IMR-90 (cell line): Measurements from ENCODE around the gene NAGLU. TPM values are rescaled to one million over a fixed set of nuclear protein-coding genes. Genes with fewer than 3 reads are reported as not detected.

Experiments
- ATAC-seq: fragments of 200-7000 bp; cut with Tn5 transposase; 2 replicates; pipeline ENCODE4 v1.9.1; 2020; ENCODE audit warnings: low read depth, mild to moderate bottlenecking, moderate library complexity
- BruUV-seq: library from RNA; stranded (reverse); fragments of 400-500 nt; replicated peaks from 2 replicates; lab custom pipeline; 2021; lab: Mats Ljungman, UMichigan
- CTCF ChIA-PET: fragments of 300-600 bp; formaldehyde crosslinking; extraction: SDS; loops from one replicate; lab custom pipeline; 2021; ENCODE audit warnings: antibody characterized with exemption; lab: Yijun Ruan, JAX
- POLR2A ChIA-PET: fragments of 300-600 bp; sonication (Branson Sonifier 250); formaldehyde crosslinking; loops from one replicate; lab custom pipeline; 2022; ENCODE audit warnings: antibody characterized with exemption; ENCODE audit not compliant: unreplicated experiment; lab: Charles Lee
- DNase-seq: peaks from one replicate; pipeline ENCODE4 v3.0.0; 2013
- H2AFZ ChIP-seq: replicated peaks from 2 replicates; pipeline ENCODE3; 2013; ENCODE audit warnings: low read length, mild to moderate bottlenecking; ENCODE audit not compliant: poor library complexity
- H2AK5ac ChIP-seq: 2 replicates; pipeline ENCODE4 v1.6.1; 2013; ENCODE audit warnings: low read depth, low read length, inconsistent platforms
- H2AK9ac ChIP-seq: replicated peaks from 2 replicates; pipeline ENCODE3; 2013; ENCODE audit warnings: mild to moderate bottlenecking, low read depth, low read length, moderate library complexity; ENCODE audit not compliant: poor library complexity
- H2BK120ac ChIP-seq: 2 replicates; pipeline ENCODE4 v1.6.1; 2013; ENCODE audit warnings: low read depth, low read length, inconsistent platforms
- H2BK15ac ChIP-seq: 3 replicates; pipeline ENCODE4 v1.6.1; 2013; ENCODE audit warnings: low read depth, low read length, inconsistent platforms
- H2BK20ac ChIP-seq: 2 replicates; pipeline ENCODE4 v1.6.1; 2013; ENCODE audit warnings: low read depth, mild to moderate bottlenecking, inconsistent platforms, low read length, moderate library complexity
- H2BK5ac ChIP-seq: 2 replicates; pipeline ENCODE4 v1.6.1; 2013; ENCODE audit warnings: mild to moderate bottlenecking, low read depth, low read length, inconsistent platforms; ENCODE audit not compliant: poor library complexity, severe bottlenecking
- H3K14ac ChIP-seq: replicated peaks from 2 replicates; pipeline ENCODE4 v1.6.1; 2013; ENCODE audit warnings: low read depth, low read length, inconsistent platforms
- H3K18ac ChIP-seq: 2 replicates; pipeline ENCODE4 v1.6.1; 2013; ENCODE audit warnings: low read depth, low read length, control low read depth
- H3K23ac ChIP-seq: 2 replicates; pipeline ENCODE4 v1.6.1; 2013; ENCODE audit warnings: low read depth, low read length, inconsistent platforms
- H3K27ac ChIP-seq: 2 replicates; pipeline ENCODE4 v1.5.1; 2013; ENCODE audit warnings: mild to moderate bottlenecking, control low read depth, low read length; ENCODE audit not compliant: insufficient read depth
- H3K27me3 ChIP-seq: 2 replicates; pipeline ENCODE4 v1.6.1; 2013; ENCODE audit warnings: low read length; ENCODE audit not compliant: control insufficient read depth, insufficient read depth
- H3K36me3 ChIP-seq: 2 replicates; pipeline ENCODE4 v1.6.1; 2013; ENCODE audit warnings: low read length, mixed read lengths; ENCODE audit not compliant: control insufficient read depth, insufficient read depth
- H3K4ac ChIP-seq: 2 replicates; pipeline ENCODE4 v1.6.1; 2013; ENCODE audit warnings: low read depth, low read length, inconsistent platforms
- H3K4me1 ChIP-seq: 2 replicates; pipeline ENCODE4 v1.6.1; 2013; ENCODE audit warnings: low read length, mixed read lengths; ENCODE audit not compliant: control insufficient read depth, insufficient read depth
- H3K4me2 ChIP-seq: 2 replicates; pipeline ENCODE4 v1.6.1; 2013; ENCODE audit warnings: low read depth, mild to moderate bottlenecking, control low read depth, low read length, moderate library complexity
- H3K4me3 ChIP-seq: 2 replicates; pipeline ENCODE4 v1.5.1; 2013; ENCODE audit warnings: low read depth, mild to moderate bottlenecking, control low read depth, low read length, moderate library complexity; ENCODE audit not compliant: insufficient read depth
- H3K56ac ChIP-seq: 2 replicates; pipeline ENCODE4 v1.6.1; 2013; ENCODE audit warnings: low read length, inconsistent platforms; ENCODE audit not compliant: insufficient read depth; ENCODE audit errors: extremely low read depth
- H3K79me1 ChIP-seq, 2 experiments: 2 replicates each; pipeline ENCODE4 v1.6.1; 2013; ENCODE audit warnings: low read length in 2 of 2, inconsistent platforms in 1 of 2, low read depth in 1 of 2
- H3K9ac ChIP-seq: 2 replicates; pipeline ENCODE4 v1.6.1; 2013; ENCODE audit warnings: low read depth, low read length, control low read depth
- H3K9me1 ChIP-seq: 2 replicates; pipeline ENCODE4 v1.6.1; 2013; ENCODE audit warnings: low read length, inconsistent platforms; ENCODE audit not compliant: insufficient read depth
- H3K9me3 ChIP-seq: 2 replicates; pipeline ENCODE4 v1.6.1; 2013; ENCODE audit warnings: low read length; ENCODE audit not compliant: control insufficient read depth, insufficient read depth
- H4K20me1 ChIP-seq: 2 replicates; pipeline ENCODE4 v1.6.1; 2013; ENCODE audit warnings: low read length, inconsistent platforms; ENCODE audit not compliant: insufficient read depth
- H4K5ac ChIP-seq: 2 replicates; pipeline ENCODE4 v1.6.1; 2013; ENCODE audit warnings: mild to moderate bottlenecking, low read depth, low read length, control low read depth
- H4K8ac ChIP-seq, 2 experiments: 2 replicates each; pipeline ENCODE4 v1.6.1; 2013; ENCODE audit warnings: low read depth in 2 of 2, low read length in 2 of 2, control low read depth in 1 of 2, inconsistent platforms in 1 of 2
- H4K91ac ChIP-seq: 2 replicates; pipeline ENCODE4 v1.6.1; 2013; ENCODE audit warnings: low read depth, low read length, inconsistent platforms; ENCODE audit not compliant: insufficient read depth
- BHLHE40 ChIP-seq: fragments of 150-350 bp; IDR thresholded peaks from 2 replicates; pipeline ENCODE4 v1.6.1; 2016; ENCODE audit warnings: mild to moderate bottlenecking, low read depth, low read length
- CEBPB ChIP-seq: IDR thresholded peaks from 2 replicates; pipeline ENCODE4 v1.6.1; 2012; ENCODE audit warnings: low read depth, low read length, improper control_type of control experiment
- CHD1 ChIP-seq: IDR thresholded peaks from 2 replicates; pipeline ENCODE4 v1.6.1; 2012; ENCODE audit warnings: low read depth, low read length, improper control_type of control experiment
- FOS ChIP-seq: fragments of 150-350 bp; IDR thresholded peaks from 2 replicates; pipeline ENCODE4 v1.6.1; 2016; ENCODE audit warnings: low read depth, low read length
- MAFK ChIP-seq: IDR thresholded peaks from 2 replicates; pipeline ENCODE4 v1.6.1; 2012; ENCODE audit warnings: low read depth, low read length, improper control_type of control experiment
- MAZ ChIP-seq: IDR thresholded peaks from 2 replicates; pipeline ENCODE4 v1.6.1; 2012; ENCODE audit warnings: low read depth, mild to moderate bottlenecking, low read length, improper control_type of control experiment, moderate library complexity, borderline replicate concordance
- NFE2L2 ChIP-seq: fragments of 150-350 bp; IDR thresholded peaks from 2 replicates; pipeline ENCODE4 v1.6.1; 2016; ENCODE audit warnings: low read depth, mild to moderate bottlenecking, low read length
- POLR2A ChIP-seq: IDR thresholded peaks from 2 replicates; pipeline ENCODE4 v1.6.1; 2012; ENCODE audit warnings: mild to moderate bottlenecking, low read depth, low read length
- RAD21 ChIP-seq: IDR thresholded peaks from 2 replicates; pipeline ENCODE4 v1.6.1; 2012; ENCODE audit warnings: low read length, improper control_type of control experiment
- RCOR1 ChIP-seq: IDR thresholded peaks from 2 replicates; pipeline ENCODE4 v1.6.1; 2012; ENCODE audit warnings: mild to moderate bottlenecking, low read length, improper control_type of control experiment; ENCODE audit not compliant: insufficient replicate concordance
- RFX5 ChIP-seq: IDR thresholded peaks from 2 replicates; pipeline ENCODE4 v1.8.0; 2012; ENCODE audit warnings: low read depth, mild to moderate bottlenecking, low read length, moderate library complexity
- SMC3 ChIP-seq: fragments of 150-350 bp; IDR thresholded peaks from 2 replicates; pipeline ENCODE4 v1.6.1; 2016; ENCODE audit warnings: low read depth, mild to moderate bottlenecking, antibody characterized with exemption, low read length, moderate library complexity
- USF2 ChIP-seq: fragments of 150-350 bp; IDR thresholded peaks from 2 replicates; pipeline ENCODE4 v1.6.1; 2017; ENCODE audit warnings: mild to moderate bottlenecking, antibody characterized with exemption, low read length, low read depth
- WGBS, 2 experiments: methylation state at CpG; one replicate each; pipeline versions ENCODE4 v1.1.5 to v1.1.7; 2013; ENCODE audit warnings: missing lambda C conversion rate in 2 of 2; ENCODE audit not compliant: insufficient read length in 1 of 2; ENCODE audit errors: extremely low coverage in 2 of 2; 5-methylcytosine and 5-hydroxymethylcytosine counted together
- dilution Hi-C: fragments of 300-500 bp; cut with HindIII; formaldehyde crosslinking; loops from one replicate; pipeline ENCODE4 v1.14.3; 2018; ENCODE audit warnings: low sequenced_read_pairs; ENCODE audit not compliant: unreplicated experiment
- in situ Hi-C: fragments of 300-500 bp; cut with MboI; formaldehyde crosslinking; loops from 3 replicates; pipeline ENCODE4 v1.14.3; 2019; ENCODE audit warnings: low sequenced_read_pairs, inconsistent platforms, mixed read lengths
- intact Hi-C: fragments of 100-400 bp; cut with micrococcal nuclease; formaldehyde crosslinking; loops from 2 replicates; pipeline ENCODE4 v1.10.0; 2022
- polyA plus RNA-seq, 3 experiments: library from polyadenylated mRNA; depleted of rRNA; stranded (reverse); fragments of >200 nt; gene quantifications; 2 replicates each; pipeline ENCODE4 v1.2.3, GENCODE V29; 2012; ENCODE audit warnings: low replicate concordance in 1 of 3
- total RNA-seq: library from RNA; depleted of rRNA; stranded (reverse); fragments of >200 nt; gene quantifications from 2 replicates; pipeline ENCODE4 v1.2.3, GENCODE V29; 2012
- TF ChIP-seq, protein P1 (sequence below): fragments of 150-350 bp; IDR thresholded peaks from 2 replicates; pipeline ENCODE4 v1.6.1; 2016; ENCODE audit warnings: low read depth, mild to moderate bottlenecking, low read length, moderate library complexity, borderline replicate concordance
- TF ChIP-seq, protein P2 (sequence below): conservative IDR thresholded peaks from 2 replicates; pipeline ENCODE4 v1.5.1; 2012; ENCODE audit warnings: mild to moderate bottlenecking, low read depth, low read length, improper control_type of control experiment

Gene NAGLU
- total and polyA plus RNA-seq, 2 of the 4 experiments (the other 2 are of a cell fraction): 6.5 to 29.2 TPM

DNA sequence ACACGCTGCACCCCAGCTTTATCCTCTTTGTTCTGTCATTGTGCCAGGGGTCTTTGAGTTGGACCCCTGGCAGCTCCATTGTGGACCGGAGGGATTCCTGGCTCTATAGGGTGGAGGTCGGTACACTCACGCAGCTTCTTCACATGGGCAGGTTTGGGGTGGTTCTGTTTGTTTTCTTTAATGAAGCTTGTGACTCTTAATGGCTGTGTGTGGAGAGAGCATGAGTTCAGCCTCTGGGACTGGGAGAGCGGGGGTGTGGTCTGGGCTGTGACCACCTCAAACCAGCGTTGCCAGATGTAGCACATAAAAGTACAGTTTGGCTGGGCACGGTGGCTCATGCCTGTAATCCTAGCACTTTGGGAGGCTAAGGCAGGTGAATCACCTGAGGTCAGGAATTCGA lies 21.2 kb upstream of the NAGLU start:
- Histone ChIP-seq H2AK5ac (peak overlapping the region; percentile 45; the same call in 1 of the 2 replicates), H4K8ac (no peak overlapping the region), H3K4ac (peak overlapping the region; percentile 47; the same call in 1 of the 2 replicates), H3K23ac (no peak overlapping the region), H2AK9ac (peak overlapping the region; percentile 51), H3K9me1 (peaks cover 31% of the 10 kb centered on the region), H3K18ac (no peak overlapping the region; the same call in 1 of the 2 replicates), H2BK15ac (no peak overlapping the region; the same call in 2 of the 3 replicates), H3K27ac (no peak overlapping the region), H3K9ac (no peak overlapping the region), H2BK20ac (0 out of 2 replicates have a peak overlapping the region, but pooled peaks have one; percentile 12), H3K4me2 (no peak overlapping the region), H3K56ac (no peak overlapping the region), H3K4me3 (no peak overlapping the region), H3K79me1 (peaks cover 0 to 43% of the 10 kb centered on the region in 2 experiments; a peak in 2 of 4 replicates), H4K91ac (peak overlapping the region; percentile 15; the same call in 1 of the 2 replicates), H2AFZ (no peak overlapping the region), H3K4me1 (peaks cover 56% of the 10 kb centered on the region), H3K27me3 (no peaks in the 10 kb centered on the region), H4K20me1 (no peaks in the 10 kb centered on the region; the same call in 1 of the 2 replicates), H3K14ac (no peak overlapping the region), H2BK5ac (no peak overlapping the region), H3K9me3 (no peaks in the 10 kb centered on the region), H4K5ac (no peak overlapping the region), H2BK120ac (peak overlapping the region; percentile 59; the same call in 1 of the 2 replicates), H3K36me3 (peaks cover 6% of the 10 kb centered on the region)
- WGBS, 2 experiments: no CpG with 5 or more reads among the region's 8 CpGs
- in situ Hi-C loops (no loop called here), intact Hi-C loops (loop anchor here (5.0 kb wide), 1 partner anchor 108 kb away; no protein-coding TSS in a partner anchor), dilution Hi-C loops (no loop called here)
- ChIA-PET CTCF (no interaction called here), POLR2A (no interaction called here)
- ATAC-seq (no peak), DNase-seq (no peak)
- BruUV-seq: no TSS peak
- TF ChIP-seq RAD21 (no peak), CEBPB (no peak), RFX5 (no peak), RCOR1 (no peak), NFE2L2 (no peak), SMC3 (no peak), MAFK (no peak), USF2 (no peak), CHD1 (no peak), POLR2A (no peak), FOS (no peak), MAZ (no peak), BHLHE40 (no peak)
- TF ChIP-seq, protein P1, sequence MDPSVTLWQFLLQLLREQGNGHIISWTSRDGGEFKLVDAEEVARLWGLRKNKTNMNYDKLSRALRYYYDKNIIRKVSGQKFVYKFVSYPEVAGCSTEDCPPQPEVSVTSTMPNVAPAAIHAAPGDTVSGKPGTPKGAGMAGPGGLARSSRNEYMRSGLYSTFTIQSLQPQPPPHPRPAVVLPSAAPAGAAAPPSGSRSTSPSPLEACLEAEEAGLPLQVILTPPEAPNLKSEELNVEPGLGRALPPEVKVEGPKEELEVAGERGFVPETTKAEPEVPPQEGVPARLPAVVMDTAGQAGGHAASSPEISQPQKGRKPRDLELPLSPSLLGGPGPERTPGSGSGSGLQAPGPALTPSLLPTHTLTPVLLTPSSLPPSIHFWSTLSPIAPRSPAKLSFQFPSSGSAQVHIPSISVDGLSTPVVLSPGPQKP: no peak
- TF ChIP-seq, protein P2, sequence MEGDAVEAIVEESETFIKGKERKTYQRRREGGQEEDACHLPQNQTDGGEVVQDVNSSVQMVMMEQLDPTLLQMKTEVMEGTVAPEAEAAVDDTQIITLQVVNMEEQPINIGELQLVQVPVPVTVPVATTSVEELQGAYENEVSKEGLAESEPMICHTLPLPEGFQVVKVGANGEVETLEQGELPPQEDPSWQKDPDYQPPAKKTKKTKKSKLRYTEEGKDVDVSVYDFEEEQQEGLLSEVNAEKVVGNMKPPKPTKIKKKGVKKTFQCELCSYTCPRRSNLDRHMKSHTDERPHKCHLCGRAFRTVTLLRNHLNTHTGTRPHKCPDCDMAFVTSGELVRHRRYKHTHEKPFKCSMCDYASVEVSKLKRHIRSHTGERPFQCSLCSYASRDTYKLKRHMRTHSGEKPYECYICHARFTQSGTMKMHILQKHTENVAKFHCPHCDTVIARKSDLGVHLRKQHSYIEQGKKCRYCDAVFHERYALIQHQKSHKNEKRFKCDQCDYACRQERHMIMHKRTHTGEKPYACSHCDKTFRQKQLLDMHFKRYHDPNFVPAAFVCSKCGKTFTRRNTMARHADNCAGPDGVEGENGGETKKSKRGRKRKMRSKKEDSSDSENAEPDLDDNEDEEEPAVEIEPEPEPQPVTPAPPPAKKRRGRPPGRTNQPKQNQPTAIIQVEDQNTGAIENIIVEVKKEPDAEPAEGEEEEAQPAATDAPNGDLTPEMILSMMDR: no peak
